Myocyte (in vitro differentiated cells): ENCODE measurements around the gene MMP27. TPM values are rescaled to one million over a fixed set of nuclear protein-coding genes. Genes with fewer than 3 reads are reported as not detected.
"Not testable (repeated sequence)": the region's sequence is repeated elsewhere in the genome, so short reads cannot be mapped to it uniquely, and the experiment has no call there.

ENCODE experiments used
- DNase-seq: peaks from one replicate; pipeline ENCODE4 v3.0.0-alpha.2; 2012; ENCODE audit warnings: low read depth
- polyA plus RNA-seq: library from polyadenylated mRNA; unstranded; fragments of >200 nt; gene quantifications from one replicate; pipeline ENCODE4 v1.2.1, GENCODE V29; 2012; ENCODE audit warnings: missing spikeins
- total RNA-seq: library from RNA; depleted of rRNA; stranded (reverse); fragments of >200 nt; gene quantifications from 2 replicates; pipeline ENCODE4 v1.2.3, GENCODE V29; 2014

MMP27 gene, protein sequence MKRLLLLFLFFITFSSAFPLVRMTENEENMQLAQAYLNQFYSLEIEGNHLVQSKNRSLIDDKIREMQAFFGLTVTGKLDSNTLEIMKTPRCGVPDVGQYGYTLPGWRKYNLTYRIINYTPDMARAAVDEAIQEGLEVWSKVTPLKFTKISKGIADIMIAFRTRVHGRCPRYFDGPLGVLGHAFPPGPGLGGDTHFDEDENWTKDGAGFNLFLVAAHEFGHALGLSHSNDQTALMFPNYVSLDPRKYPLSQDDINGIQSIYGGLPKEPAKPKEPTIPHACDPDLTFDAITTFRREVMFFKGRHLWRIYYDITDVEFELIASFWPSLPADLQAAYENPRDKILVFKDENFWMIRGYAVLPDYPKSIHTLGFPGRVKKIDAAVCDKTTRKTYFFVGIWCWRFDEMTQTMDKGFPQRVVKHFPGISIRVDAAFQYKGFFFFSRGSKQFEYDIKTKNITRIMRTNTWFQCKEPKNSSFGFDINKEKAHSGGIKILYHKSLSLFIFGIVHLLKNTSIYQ
- not detected in 2 replicates for total RNA-seq
- not detected for polyA plus RNA-seq

GRCh38 chr11:102705626-102706025 lies at the start of gene MMP27:
TSS of gene MMP27 (minus strand) at chr11:102705769. CDS start at chr11:102705714, 55 bp downstream.
- no peak for DNase-seq

GRCh38 chr11:102753267-102753666 lies 47.7 kb upstream of the MMP27 start:
- no peak for DNase-seq

GRCh38 chr11:102751673-102752072 lies 46.1 kb upstream of the MMP27 start:
- no peak for DNase-seq

- no peak for DNase-seq
These were observed 43.6 kb upstream of the MMP27 start for GRCh38 chr11:102749101-102749722.

DNA sequence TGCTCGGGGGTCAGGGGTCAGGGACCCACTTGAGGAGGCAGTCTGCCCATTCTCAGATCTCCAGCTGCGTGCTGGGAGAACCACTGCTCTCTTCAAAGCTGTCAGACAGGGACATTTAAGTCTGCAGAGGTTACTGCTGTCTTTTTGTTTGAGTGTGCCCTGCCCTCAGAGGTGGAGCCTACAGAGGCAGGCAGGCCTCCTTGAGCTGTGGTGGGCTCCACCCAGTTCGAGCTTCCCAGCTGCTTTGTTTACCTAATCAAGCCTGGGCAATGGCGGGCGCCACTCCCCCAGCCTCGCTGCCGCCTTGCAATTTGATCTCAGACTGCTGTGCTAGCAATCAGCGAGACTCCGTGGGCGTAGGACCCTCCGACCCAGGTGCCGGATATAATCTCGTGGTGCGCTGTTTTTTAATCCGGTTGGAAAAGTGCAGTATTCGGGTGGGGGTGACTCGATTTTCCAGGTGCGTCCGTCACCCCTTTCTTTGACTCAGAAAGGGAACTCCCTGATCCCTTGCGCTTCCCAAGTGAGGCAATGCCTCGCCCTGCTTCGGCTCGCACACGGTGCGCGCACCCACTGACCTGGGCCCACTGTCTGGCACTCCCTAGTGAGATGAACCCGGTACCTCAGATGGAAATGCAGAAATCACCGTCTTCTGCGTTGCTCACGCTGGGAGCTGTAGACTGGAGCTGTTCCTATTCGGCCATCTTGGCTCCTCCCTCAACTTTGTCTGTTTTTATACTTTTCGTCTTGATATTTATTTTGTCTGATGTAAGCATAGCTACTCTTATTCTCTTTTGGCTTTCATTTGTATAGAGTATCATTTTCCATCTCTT lies 41.4 kb upstream of the MMP27 start:
- DNase-seq = not testable (repeated sequence)

- DNase-seq = no peak
These were observed 29.1 kb upstream of the MMP27 start for GRCh38 chr11:102734650-102735049.

DNA sequence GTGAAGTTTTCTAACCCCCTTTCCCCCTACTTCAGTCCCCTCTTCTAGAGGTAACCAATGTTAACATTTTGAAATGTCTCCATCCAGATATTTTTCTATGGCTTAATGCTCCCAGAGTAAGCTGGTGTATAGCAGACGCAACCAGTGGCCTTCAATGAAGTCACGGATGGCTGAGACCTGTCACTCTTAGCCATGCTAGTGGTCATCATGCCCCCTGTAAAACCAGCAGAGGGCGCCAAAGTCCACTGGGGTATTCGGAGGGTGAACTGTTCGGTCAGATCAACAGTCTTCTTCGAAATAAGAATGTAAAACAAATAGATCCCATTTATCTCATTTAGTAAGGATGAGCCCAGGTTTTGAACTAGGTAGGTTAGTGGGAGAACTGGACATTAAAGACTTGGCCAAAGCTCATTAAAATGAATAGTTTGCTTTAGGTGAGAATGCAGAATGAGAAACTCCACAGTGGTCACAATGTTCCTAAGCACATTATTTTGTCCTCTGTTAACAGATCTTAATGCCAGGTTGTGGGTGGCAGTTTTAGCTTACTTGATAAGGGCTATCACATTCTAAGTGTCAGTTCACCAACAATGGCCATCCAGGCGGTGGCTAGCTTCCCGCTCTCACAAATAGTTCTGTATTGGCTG lies 27.8 kb upstream of the MMP27 start:
- peak; percentile 64 for DNase-seq

- DNase-seq = not testable (repeated sequence)
These were observed 25.4 kb upstream of the MMP27 start for GRCh38 chr11:102730944-102731343.

DNA sequence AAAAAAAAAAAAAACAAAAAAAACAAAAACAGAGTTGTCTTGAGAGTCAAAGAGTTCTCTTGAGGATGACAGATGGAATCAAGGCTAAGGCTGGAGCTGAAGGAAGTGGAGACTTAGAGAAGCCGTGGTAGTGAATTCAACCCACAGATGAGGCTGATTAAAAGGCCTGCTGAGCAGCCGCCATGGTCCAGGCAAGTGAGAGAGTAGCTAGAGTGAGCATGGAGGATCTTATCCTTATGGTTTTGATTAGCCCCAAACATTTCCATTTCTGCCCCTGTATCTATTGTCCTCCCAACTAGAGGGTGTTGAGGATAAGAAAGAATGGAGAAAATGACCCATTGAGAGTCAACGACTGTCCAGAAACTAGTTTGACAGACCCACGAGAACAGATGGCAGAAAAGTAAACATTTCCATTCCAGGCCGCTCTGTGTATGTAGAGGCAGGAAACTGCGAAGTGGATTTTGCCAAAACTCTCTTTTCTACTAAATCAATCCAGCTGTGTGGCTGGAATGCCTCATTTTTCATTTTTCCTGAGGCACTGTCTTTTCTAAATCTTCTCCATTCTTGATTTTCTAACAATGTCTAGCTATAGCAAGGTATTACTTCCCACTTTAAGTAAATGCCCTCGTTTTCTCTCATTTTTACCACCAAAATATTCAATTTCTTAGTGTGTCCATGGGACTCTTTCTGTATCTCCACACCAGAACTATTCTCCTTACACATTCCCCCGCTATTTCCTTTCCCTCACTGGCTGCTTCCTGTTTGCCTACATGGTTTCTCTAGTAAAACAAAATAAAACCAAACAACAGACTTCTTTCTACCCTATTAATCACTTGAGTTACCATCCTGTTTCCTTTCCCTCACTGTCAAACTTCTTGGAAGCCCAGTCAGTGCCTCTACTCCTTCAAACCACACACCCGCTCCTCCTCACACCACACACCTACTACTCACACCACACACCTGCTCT lies 24.6 kb upstream of the MMP27 start:
- DNase-seq = peak; percentile 1

- DNase-seq = no peak
These were observed 22.3 kb upstream of the MMP27 start for GRCh38 chr11:102727890-102728289.

DNA sequence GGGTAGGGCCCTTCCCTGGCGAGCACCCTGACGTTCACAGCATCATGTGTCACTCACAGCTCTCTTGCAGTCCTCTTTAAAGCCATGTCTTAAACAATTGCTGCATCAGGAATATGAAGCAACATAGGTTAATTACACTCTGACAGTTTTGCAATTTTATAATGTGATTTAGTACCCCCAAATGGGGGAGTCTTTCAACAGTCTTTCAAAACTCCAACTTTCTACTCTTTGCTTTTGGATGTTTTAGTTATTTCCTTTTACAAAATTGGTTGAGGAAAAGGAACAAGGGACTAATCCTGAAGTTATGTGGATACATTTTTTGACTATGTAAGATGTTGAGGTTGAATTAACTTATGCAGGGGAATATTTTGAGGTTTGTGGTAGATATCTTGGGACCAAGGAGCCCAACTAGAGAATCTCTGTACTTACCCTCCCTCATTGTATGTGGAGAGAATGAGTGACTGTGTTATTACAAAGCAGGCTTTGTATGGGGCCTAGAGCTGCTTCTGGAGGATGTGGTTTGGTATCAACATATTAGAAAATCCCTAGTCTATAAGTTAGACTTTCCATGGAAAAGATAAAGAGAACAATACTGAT lies 19.4 kb upstream of the MMP27 start, which contains the start of gene MMP8:
TSS of gene MMP8 (minus strand) at position 51 of the 597 bp plus-strand sequence. CDS start 99 bp downstream, outside the sequence.
- no peak for DNase-seq

- no peak for DNase-seq
These were observed 17.3 kb upstream of the MMP27 start for GRCh38 chr11:102722821-102723220.

- DNase-seq = no peak
These were observed 14.2 kb upstream of the MMP27 start for GRCh38 chr11:102719620-102720277.

- no peak for DNase-seq
These were observed 11.7 kb upstream of the MMP27 start for GRCh38 chr11:102717280-102717679.

DNA sequence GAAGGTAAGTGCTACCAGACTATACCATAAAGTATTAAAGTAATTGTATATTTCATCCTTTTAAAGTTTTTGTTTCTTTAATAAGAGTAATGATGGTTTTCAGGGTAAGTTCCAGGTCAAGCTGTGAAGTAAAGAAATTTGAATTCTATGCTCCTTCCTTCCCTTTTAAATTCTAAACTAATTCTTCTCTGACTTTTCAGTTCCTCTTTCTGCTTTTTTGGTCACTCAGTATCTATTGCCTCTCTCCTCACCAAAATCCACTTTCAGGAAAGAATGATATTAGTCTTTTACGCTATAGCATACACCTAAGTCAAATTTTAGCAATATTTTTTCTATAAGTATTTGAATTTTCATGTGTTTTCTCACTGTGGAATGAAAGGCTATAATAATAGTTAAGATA lies 11.0 kb upstream of the MMP27 start:
- no peak for DNase-seq

DNA sequence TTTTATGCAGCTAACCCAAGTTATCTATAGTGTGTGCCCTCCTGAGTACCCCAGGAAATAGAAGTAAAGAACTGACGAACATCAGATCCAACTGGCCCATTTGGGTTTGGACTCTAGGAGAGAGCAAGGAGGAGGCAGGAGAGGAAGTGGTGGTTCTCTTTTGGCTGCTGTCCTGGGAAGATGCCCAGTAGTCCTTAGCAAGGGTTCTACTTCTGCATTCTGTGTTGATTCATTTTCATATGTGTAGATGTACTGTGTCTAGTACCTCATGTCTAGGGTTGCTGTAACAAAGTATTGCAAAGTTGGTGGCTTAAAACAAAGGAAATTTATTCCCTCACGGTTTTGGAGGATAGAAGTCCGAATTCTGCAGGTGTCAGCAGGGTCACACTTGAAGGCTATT lies 6.6 kb upstream of the MMP27 start:
- no peak for DNase-seq

- no peak for DNase-seq
These were observed 3.8 kb upstream of the MMP27 start for GRCh38 chr11:102709201-102709945.

DNA sequence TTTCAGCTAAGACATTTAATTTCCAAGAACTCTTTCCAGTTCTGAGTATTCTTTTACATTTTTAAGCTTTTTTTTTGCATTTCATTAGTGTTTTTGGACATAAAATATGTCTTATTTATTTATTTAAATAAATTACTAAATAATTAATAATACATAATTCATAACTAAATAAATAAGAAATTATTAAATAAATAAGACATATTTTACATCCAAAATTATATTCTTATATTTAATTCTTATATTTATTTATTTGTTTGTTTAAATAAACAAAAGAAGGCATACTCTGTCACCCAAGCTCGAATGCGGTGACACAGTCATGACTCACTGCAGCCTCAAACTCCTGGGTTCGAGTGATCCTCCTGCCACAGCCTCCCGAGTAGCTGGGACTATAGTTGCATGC lies 3.1 kb upstream of the MMP27 start:
- DNase-seq = no peak
